ENCODE measurements around the gene TSPAN18. TPM values are rescaled to one million over a fixed set of nuclear protein-coding genes. Genes with fewer than 3 reads are reported as not detected.
A peak's percentile ranks its signal among the peaks of the same experiment; 100 is the strongest.

TSPAN18 gene
- total RNA-seq, 1 donor from 2014 or later, result 31.5 TPM

DNA sequence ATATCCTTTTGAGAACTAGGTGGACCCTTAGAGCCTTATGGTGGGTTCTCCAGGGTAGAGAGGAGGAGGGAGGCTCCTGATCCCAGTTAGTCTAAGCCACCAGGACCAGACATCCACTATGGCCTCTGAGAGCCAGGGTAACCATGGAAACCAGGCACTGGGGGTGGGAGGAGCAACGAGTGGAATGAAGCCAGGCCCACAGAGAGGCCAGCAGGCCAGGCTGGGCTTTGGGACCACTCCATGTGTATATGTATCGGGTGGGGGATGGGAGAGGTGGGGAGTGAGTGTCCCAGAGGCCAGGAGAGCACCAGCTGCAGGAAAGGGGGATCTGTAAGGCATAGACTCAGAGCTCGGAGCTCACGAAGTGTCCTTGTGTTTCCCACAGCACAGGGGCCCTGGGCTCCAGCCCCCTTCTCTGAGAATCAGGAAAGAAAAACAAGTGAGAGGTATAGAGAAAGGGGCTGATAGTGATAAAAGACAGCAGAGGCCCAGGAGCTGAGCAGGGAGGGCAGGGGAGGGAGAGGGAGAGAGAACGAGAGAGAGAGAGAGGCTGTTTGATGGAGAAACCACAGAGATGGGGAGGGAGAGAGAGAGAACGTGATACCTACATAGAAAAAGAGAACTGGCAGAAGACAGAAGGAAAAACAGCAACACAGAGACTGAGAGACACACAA is 15.5 kb upstream of the TSPAN18 start:
- peak in 1 of 2 donors; percentile 32 for DNase-seq (ENCODE audit: low read depth in 2 of 2)

DNA sequence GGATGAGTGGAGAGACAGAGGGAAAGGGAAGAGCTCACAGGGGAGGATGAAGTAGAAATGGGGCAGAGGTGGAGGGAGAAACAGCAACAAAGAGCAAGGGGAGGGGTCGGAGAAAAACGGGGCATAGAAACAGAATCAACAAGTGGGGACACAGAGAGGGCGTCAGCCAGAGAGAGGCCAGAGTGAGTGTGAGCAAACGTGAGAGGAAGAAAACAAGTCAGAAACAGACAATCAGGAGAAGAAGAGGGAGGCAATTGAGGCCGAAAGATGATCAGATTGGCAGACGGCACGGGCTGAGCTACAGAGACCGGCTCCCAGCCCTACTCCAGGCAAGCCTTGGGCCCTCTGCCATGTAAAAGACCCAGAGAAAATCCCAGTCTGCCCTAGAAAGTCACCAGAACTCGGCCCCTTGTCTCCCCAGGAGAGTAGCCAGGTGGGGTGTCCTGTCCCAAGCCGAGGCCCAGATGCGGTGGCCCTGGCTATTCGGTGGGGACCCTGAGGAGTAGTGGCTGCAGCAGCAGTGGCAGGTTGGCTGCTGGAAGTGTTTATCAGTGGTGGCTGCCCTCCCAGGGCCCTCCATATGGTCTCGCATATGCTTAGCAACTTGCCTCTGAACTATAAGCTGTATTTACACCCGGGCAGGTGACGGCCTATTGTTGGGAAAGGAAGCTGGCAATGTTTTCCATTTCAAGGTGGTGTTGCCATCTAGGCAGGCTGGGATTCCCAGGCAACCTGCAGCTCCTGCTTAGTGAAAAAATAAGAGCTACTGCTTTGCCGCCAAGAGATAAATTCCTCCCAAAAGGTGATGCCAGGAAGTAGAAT is 14.8 kb upstream of the TSPAN18 start:
- DNase-seq (ENCODE audit: low read depth in 2 of 2), result peak in 1 of 2 donors; percentile 39

DNA sequence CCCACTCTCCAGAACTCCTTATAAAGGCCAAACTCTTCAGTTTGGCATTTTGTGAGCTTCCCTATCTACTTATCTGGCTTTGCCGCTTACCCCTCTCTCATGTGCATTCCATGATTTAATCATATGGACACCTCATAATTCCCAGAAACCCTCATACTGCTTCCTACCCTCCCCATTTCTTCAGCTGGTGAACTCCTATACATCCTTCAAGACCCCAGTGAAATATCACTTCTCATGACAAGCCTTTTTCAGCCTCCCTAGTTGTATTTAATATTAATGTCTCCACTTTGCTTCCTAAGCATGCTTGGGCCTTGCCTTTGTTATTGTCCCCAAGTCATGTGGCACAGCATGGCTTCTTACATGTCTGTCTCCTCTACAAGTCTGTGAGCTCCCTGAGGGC is 13.7 kb upstream of the TSPAN18 start:
- no peak for DNase-seq (ENCODE audit: low read depth in 2 of 2)

DNA sequence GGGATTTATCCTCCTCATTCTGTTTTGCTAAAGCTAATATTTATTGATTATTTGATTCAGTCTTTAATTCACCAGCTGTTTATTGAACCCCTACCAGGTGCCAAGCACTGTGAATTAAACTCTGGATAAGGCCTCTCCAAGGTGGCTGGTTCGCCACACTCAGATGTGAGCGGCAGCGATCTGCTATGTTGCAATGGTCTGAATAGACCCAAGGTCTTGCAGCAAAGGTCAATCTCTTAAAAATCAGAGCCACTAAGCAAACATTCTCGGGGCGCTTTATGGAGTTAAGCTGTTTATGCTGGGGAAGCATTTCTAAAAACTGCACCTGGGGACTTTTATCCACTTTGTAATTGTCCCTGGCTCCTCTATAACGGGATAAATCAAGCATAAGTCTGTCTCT is 10.5 kb upstream of the TSPAN18 start:
- no peak for DNase-seq (ENCODE audit: low read depth in 2 of 2)

DNA sequence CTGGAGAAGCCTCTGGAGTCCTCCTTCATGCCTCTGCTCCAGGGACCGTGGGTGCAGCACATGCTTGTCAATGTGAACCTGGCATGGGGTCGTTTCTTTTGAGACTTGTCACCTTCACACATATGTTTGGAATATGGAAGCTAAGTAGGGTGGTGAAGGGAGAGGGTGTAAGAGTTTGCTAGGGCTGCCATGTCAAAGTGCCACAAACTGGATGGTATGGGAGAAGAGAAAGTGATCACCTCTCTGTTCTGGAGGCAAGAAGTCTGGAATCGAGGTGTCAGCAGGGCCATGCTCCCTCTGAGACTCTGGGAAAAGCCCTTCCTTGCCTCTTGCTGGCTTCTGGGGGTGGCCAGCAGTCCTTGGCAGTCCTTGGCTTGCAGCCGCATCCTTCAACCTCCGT is 8.7 kb upstream of the TSPAN18 start:
- no peak for DNase-seq (ENCODE audit: low read depth in 2 of 2)

DNA sequence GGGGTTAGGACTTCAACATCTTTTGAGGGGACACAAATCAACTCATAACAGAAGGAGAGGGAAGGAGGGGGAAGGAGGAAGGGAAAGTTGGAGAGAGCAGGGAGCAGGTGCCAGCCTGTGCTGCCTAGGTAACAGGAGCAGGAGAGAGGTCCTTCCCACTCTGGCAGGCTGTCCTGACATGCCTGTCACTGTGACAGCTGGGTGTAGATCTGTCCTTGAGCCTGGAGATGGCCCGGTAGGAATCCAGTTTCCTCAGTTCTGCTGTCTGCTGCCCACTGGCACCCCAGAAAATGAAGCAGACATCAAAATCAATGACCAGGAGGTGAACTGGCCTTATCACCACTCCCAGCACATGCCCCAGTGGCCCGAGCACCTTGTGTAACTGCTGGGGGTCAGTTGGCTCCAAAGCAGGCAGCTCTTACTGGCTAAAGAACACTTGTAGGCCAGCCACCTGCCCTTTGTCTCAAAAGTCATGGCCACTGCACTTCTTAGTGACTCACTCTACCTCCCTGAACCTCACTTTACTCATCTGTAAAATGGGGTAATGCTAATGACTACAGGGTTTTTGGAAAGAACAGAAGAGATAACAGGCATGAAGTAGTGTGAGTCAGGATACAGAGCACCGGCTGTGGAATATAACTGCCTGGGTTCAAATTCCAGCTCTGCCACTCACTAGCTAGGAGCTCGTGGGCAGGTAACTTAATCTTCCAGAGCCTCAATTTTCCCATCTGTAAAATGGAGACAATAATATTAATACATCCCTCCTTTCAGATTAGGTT is 8.0 kb upstream of the TSPAN18 start:
- DNase-seq (ENCODE audit: low read depth in 2 of 2), result no peak

GRCh38 chr11:44725016-44725685 is 1.6 kb upstream of the TSPAN18 start:
- no peak for DNase-seq (ENCODE audit: low read depth in 2 of 2)

DNA sequence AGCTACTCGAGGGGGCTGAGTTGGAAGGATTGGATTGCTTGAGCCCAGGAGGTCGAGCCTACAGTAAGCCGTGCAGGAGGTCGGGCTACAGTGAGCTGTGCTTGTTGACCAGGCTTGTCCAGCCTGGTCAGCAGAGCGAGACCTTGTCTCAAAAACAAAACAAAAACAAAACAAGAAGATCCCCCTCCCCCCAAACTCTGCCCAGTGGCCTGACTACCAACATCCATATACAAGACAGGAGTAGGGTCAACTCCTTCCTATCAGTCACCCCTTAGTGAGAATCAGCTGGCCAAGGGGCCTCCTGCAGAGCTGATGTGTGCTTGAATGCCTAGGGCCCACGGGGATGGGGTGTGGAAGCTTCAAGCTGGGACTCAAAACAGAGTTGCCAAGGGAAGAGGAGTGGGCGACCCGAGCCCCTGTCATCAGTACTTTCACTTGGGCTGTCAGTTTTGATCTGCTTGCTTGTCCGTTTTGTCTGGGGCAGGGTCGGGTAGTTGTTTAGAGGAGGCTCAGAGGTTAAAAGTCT is 942 bp upstream of the TSPAN18 start:
- peak in 1 of 2 donors; percentile 20 for DNase-seq (ENCODE audit: low read depth in 2 of 2)

DNA sequence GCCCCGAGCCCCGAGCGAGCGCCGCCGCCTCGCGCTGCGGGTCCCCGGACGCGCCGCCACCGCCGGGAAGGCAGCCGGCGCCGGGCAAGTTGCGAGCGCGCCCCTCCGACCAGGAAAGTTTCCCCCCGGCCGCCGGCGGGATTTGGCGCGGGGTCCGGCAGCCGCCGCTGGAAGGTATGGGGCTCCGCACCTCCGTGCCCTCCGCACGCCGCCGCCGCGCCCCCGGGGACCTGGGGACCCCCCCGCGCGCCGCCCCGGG is 281 bp downstream of the TSPAN18 start:
- DNase-seq (ENCODE audit: low read depth in 2 of 2), result no peak

DNA sequence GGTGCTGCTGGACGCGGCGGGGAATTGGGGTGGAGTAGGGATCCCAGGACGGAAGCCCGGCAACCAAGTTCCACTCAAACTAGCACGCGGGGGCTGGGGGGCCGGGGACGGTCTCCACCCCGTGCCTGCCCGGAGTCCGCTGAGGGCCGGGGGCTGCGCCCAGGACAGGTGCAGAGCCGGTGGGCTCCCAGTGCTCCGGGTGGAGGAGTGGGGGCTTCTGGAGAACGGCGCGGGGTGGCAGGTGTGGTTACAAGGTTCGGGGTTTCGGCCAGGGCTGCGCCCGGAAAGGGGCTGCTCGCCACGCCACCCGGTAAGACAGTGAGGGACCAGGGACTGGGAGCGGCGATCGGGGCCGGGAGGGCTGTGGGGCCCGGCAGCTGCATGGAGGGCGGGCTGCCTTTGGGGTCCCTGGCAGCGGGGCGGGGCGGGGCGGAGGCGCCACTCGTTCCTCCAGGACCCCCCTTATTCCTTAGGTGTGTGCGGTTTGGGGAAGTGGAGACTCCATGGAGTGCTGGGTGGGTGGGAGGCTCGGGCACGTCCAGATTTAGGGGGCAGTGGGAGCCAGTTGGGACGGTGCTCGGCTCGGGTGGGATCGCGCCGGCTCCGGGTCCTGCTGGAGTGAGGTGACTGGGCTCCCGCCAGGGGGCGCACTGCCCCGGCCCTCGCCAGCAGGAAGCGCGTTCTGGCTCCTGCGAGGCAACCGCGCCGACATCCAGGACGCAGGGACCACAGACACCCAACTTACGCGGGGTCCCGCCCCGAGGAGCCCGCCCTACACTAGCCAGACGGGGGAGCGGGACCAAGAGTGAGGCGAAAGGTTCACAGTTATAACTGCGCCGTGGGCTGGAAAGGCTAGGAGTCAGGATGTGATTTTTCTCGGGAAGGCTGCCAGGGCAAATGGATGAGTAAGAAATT is 868 bp downstream of the TSPAN18 start:
- peak; percentile 76 to 89 for DNase-seq (ENCODE audit: low read depth in 2 of 2)

- DNase-seq (ENCODE audit: low read depth in 2 of 2), result no peak
Observed at GRCh38 chr11:44728491-44728910, 1.7 kb downstream of the TSPAN18 start.

DNA sequence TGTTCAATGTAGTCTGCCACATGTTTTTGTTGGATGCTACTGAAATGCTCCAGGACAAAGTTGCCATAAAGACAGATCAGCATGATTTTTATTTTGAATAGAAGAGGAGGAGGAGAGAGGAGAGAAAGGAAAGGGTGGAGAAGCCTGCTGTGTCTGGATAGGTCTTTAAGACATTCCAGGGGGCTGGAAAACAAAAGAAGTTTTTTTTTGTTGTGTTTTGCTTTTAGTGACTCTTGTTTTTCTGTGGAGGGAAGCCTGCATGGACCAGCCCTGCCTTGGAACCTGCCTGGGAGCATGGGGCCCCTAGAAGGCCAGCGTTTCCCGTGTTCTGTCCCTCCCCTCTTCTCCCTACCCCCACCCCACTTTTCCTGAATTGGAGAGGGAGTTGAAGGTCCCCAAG is 2.3 kb downstream of the TSPAN18 start:
- no peak for DNase-seq (ENCODE audit: low read depth in 2 of 2)

- no peak for DNase-seq (ENCODE audit: low read depth in 2 of 2)
Observed at GRCh38 chr11:44729713-44730112, 3.0 kb downstream of the TSPAN18 start.

- DNase-seq (ENCODE audit: low read depth in 2 of 2), result no peak
Observed at GRCh38 chr11:44730775-44731174, 4.0 kb downstream of the TSPAN18 start.

GRCh38 chr11:44731685-44732430 is 5.1 kb downstream of the TSPAN18 start:
- DNase-seq (ENCODE audit: low read depth in 2 of 2), result peak; percentile 9 to 93

DNA sequence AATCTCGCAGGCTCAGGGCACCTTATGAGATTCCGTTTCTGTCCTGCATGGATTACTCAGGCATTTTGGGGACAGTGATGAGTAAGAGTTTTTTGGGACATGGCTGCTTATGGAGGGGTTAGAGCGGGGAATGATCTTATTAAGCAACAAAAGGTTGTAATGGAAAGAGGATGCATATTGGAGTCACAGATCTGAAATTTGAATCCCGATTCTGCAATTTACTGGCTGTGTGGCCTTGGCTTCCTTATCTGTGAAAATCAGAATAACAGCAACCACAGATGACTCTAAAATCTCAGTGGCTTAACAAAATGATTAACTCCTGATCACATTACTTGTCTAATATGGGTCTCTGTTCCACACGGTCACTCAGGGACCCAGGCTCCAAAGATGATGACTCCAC is 5.8 kb downstream of the TSPAN18 start:
- no peak for DNase-seq (ENCODE audit: low read depth in 2 of 2)

- DNase-seq (ENCODE audit: low read depth in 2 of 2), result no peak
Observed at GRCh38 chr11:44733877-44734276, 7.1 kb downstream of the TSPAN18 start.

GRCh38 chr11:44734843-44735381 is 8.2 kb downstream of the TSPAN18 start:
- DNase-seq (ENCODE audit: low read depth in 2 of 2), result no peak

DNA sequence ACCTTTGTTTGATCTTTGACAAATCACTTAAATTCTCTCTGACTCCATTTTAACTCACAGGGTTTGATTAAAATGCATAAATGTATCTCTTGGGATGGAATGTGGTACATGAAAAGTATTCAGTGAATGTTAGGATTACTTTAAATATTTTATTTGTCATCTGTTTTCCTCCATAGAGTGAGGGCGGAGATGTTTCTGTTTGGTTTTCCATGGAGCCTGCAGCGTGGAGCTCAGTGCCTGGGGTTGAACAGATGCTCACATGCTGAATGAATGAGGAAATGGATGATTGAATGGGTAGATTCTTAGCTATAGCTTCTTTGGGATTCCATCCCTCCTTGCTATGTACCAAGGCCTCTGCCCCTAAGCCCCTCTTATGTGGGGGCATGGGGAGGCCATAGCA is 10.0 kb downstream of the TSPAN18 start:
- no peak for DNase-seq (ENCODE audit: low read depth in 2 of 2)
